ENCODE results near the gene NFS1.
"Not testable (repeated sequence)": the region's sequence is repeated elsewhere in the genome, so short reads cannot be mapped to it uniquely, and the experiment has no call there.

GRCh38 chr20:35685368-35685767 lies 13.8 kb downstream of the NFS1 start:
- TF ChIP-seq EZH2 (optimal IDR thresholded peaks at IDR 0.05; ENCODE audit: low read depth, low read length); EZH2phosphoT487 (IDR thresholded peaks at IDR 0.05; ENCODE audit: low read length): not testable (repeated sequence)
- TF ChIP-seq, protein P1, sequence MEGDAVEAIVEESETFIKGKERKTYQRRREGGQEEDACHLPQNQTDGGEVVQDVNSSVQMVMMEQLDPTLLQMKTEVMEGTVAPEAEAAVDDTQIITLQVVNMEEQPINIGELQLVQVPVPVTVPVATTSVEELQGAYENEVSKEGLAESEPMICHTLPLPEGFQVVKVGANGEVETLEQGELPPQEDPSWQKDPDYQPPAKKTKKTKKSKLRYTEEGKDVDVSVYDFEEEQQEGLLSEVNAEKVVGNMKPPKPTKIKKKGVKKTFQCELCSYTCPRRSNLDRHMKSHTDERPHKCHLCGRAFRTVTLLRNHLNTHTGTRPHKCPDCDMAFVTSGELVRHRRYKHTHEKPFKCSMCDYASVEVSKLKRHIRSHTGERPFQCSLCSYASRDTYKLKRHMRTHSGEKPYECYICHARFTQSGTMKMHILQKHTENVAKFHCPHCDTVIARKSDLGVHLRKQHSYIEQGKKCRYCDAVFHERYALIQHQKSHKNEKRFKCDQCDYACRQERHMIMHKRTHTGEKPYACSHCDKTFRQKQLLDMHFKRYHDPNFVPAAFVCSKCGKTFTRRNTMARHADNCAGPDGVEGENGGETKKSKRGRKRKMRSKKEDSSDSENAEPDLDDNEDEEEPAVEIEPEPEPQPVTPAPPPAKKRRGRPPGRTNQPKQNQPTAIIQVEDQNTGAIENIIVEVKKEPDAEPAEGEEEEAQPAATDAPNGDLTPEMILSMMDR (IDR thresholded peaks at IDR 0.05; ENCODE audit: low read length), result not testable (repeated sequence)
